ENCODE results near the gene NDUFS8. TPM values are rescaled to one million over a fixed set of nuclear protein-coding genes. Genes with fewer than 3 reads are reported as not detected.

Gene NDUFS8
- total RNA-seq, 1 donor from 2014 or later: 172 TPM

DNA sequence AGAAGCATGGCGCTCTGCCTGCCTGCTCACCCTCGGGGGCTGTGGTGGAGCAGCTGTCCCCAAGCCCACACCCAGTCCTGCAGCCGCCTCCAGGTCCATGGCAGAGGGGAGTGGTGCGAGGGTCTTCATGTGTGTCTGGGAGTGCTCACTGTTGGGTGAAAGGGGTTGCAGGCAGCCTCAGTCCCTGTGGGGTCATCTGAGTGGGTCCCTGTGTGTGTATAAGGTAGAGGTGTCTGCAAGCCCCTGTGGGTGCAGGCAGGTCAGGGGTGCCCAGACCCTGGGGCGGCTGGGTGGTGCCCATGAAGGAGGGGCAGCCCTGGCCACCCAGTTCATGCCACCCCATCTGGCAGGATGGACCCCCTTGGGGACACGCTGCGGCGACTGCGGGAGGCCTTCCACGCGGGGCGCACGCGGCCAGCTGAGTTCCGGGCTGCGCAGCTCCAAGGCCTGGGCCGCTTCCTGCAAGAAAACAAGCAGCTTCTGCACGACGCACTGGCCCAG lies 15.5 kb upstream of the NDUFS8 start:
- no peak for DNase-seq (ENCODE audit: low spot score)

GRCh38 chr11:68015467-68015866 lies 15.0 kb upstream of the NDUFS8 start:
- no peak for DNase-seq (ENCODE audit: low spot score)

DNA sequence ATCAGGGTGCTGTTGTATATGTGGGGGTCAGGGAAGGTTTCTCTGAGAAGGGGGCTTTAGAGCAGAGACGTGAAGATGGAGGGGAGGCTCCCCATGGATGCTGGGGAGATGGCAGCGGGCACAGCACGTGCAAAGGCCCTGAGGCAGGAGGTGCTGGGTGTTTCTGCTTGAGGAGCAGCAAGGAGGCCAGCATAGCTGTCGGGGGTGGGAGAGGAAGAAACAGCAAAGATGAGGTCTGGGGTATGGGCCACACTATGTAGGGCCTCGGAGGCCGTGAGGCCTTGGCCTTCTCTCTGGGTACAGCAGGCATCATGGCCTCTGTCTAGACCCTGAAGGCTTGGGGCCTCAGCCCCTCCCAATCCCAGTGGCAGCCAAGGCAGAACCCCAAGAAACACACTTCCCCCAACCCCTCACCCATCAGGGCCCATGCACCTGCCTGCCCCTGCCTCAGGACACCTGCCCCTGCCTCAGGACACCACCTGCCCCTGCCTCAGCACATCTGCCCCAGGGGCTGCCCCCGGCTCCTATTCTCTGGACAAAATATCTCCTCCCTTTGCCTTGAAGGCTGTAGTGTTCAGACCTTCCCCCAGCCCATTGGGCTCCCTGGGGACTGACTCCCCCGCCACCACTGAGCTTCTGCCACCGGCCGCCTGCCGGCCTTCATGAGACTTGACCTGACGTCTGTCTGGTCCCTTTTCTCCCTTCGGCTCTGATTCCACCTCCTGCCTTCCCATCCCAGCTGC lies 14.1 kb upstream of the NDUFS8 start:
- DNase-seq (ENCODE audit: low spot score): no peak

- no peak for DNase-seq (ENCODE audit: low spot score)
These were observed 13.3 kb upstream of the NDUFS8 start for GRCh38 chr11:68016904-68017817.

DNA sequence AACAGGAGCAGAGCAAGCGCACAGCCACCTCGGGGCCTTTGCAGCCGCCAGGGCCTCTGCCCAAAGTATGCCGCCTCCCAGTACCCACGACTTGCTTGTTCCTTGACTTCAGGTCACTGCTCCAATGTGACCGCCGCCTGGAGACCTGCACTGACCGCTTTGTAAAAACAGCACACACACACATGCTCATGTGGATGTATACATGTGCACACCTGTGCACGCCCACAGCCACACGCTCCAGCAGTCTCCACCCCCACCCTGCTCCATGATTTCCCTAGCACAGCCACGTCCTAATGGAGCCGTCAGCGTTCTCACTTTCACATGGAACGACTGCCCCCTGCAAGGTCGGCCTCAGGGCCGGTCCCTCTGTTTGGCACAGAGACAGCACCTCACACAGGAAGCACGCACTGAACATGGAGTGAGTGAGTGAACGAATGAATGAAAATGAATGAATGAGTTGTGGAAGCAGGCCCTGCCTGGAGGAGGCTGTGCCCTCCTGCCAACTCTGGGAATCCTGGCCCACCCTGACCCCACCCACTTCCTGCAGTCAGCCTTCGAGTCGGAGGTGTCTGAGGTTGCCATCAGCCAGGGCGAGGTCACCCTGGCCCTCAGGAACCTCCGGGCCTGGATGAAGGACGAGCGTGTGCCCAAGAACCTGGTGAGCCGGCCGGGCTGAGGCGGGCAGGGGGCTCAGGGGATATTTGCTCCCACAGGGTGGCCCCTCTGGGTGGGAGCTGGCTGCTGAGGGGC lies 12.3 kb upstream of the NDUFS8 start:
- no peak for DNase-seq (ENCODE audit: low spot score)

DNA sequence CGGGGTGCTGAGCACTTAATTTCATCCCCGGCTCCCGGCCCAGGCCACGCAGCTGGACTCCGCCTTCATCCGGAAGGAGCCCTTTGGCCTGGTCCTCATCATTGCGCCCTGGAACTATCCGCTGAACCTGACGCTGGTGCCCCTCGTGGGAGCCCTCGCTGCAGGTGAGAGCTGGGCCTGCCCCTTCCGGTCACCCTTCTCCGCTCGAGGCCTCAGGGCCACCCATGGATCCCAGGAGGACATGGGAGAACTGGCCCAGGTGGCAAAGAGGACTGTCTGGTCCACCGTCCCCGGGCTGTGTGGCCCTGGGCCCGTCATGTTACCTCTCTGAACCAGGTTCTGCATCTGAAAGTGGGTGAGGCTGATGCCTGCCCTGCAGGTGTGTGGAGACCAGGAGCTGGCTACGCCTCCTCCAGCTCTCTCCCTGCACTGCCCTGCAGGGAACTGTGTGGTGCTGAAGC lies 11.7 kb upstream of the NDUFS8 start:
- DNase-seq (ENCODE audit: low spot score): no peak

DNA sequence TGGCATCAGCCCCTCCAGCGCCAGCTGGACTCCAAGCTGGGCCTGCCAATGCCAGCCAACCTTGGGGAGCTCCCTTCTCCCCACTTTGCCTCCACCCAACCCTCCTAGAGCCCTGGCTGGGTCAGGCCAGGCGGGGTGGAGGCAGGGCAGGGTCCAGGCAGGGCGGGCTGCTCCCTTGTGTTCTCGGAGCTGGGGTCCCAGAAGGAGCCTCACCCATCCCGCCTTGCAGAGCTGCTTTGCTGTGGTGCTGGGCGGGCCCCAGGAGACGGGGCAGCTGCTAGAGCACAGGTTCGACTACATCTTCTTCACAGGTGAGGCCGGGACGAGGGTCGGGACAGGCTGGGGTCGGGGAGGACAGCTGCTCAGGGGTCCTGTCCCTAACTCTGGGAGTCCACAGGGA lies 11.0 kb upstream of the NDUFS8 start:
- DNase-seq (ENCODE audit: low spot score): no peak

- no peak for DNase-seq (ENCODE audit: low spot score)
These were observed 9.9 kb upstream of the NDUFS8 start for GRCh38 chr11:68020575-68020974.

- DNase-seq (ENCODE audit: low spot score): no peak
These were observed 9.2 kb upstream of the NDUFS8 start for GRCh38 chr11:68021167-68021787.

GRCh38 chr11:68022531-68022930 lies 8.0 kb upstream of the NDUFS8 start:
- DNase-seq (ENCODE audit: low spot score): no peak

GRCh38 chr11:68024508-68024907 lies 6.0 kb upstream of the NDUFS8 start:
- DNase-seq (ENCODE audit: low spot score): no peak

GRCh38 chr11:68025047-68025446 lies 5.4 kb upstream of the NDUFS8 start:
- no peak for DNase-seq (ENCODE audit: low spot score)

- no peak for DNase-seq (ENCODE audit: low spot score)
These were observed 3.9 kb upstream of the NDUFS8 start for GRCh38 chr11:68026391-68027105.

DNA sequence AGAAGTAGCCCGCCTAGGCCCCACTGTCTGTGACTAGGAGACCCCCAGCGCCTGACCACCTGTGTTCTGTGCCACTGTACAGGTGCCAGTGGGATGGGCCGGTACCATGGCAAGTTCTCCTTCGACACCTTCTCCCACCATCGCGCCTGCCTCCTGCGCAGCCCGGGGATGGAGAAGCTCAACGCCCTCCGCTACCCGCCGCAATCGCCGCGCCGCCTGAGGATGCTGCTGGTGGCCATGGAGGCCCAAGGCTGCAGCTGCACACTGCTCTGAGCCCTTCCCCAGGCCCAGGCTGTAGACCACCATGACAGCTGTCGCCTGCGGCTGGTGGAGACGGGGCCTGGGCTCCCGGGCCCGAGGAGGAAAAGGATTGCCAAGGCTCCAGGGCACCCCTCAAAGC lies 2.8 kb upstream of the NDUFS8 start:
- DNase-seq (ENCODE audit: low spot score): no peak

DNA sequence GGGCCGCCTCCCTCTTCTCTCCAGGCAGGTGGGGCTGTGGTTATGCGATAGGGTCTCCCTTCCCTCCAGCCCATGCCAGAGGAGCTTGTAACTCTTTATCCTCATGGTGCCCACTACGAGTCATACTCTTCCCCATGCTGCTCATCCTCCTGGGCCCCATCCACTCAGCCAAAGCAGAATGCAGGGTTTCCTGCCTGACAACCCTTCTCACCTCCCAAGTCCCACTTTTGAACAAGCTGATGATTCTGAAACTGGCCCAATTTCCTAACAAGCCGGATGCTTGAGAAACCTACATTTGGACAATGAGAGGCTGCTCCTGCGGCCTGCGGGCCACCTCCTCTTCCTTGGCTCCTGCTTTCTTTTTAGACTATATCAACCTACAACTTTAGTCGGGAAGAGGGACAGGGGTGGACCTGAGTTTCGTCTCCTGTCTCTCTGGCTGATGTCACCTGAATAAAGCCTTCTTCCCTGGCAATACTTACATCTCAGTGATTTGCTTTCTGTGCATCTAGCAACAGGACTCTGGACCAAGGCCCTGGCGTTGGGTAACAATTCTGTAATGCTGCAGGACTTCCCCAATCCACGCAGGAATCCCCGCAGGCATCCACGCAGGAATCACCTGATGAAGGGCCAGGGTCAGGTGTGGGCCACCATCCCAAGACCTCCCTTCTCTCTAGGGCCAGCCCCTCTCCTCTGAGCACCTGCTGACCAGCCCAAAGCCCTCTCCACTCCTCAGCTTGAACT lies 1.5 kb upstream of the NDUFS8 start:
- DNase-seq (ENCODE audit: low spot score): no peak

- no peak for DNase-seq (ENCODE audit: low spot score)
These were observed 623 bp downstream of the NDUFS8 start for GRCh38 chr11:68031144-68031464.

DNA sequence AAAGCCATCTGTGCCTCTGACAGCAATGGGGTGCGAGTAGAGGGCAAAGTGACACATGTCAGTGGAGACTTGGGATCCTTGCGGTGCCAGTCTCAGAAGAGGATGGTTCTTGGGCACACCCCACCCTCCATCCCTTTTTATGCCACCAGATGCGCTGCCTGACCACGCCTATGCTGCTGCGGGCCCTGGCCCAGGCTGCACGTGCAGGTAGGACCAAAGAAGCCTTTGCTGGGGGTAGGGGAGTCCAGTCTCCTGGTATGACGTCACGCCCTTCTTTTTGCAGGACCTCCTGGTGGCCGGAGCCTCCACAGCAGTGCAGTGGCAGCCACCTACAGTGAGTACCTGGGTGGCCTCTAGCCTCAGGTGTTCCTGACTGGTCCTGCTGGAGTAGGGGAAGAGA lies 1.5 kb downstream of the NDUFS8 start:
- DNase-seq (ENCODE audit: low spot score): no peak

- no peak for DNase-seq (ENCODE audit: low spot score)
These were observed 2.7 kb downstream of the NDUFS8 start for GRCh38 chr11:68032997-68033707.

GRCh38 chr11:68033708-68034045 lies 3.2 kb downstream of the NDUFS8 start:
- DNase-seq (ENCODE audit: low spot score): no peak
